Measurements from ENCODE around the gene ID2. TPM values are rescaled to one million over a fixed set of nuclear protein-coding genes. Genes with fewer than 3 reads are reported as not detected.

ID2 gene
- total RNA-seq, 1 experiment from 2014 or later: 2.1 TPM

- ChIA-PET CTCF (interaction anchor here (0.6 kb wide), 1 partner anchor 12 kb away, joined by 3 read pairs; no protein-coding TSS in a partner anchor), POLR2A (interaction anchor here (0.6 to 0.7 kb wide), 4 partner anchors 52 to 648 kb away, joined by 3 to 6 read pairs (median 4); no protein-coding TSS in a partner anchor)
- DNase-seq (ENCODE audit: low read depth, low spot score) (no peak), ATAC-seq (no peak)
- no peak for TF ChIP-seq TCF7L2 (IDR thresholded peaks at IDR 0.05; ENCODE audit: low read depth, low read length)
- no peak for TF ChIP-seq POLR2AphosphoS5 (IDR thresholded peaks at IDR 0.05; ENCODE audit: low read depth, low read length)
- TF ChIP-seq SIN3A (IDR thresholded peaks at IDR 0.05; ENCODE audit: borderline replicate concordance, insufficient read depth, low read depth, low read length): no peak
- no peak for TF ChIP-seq CTCF (IDR thresholded peaks at IDR 0.05)
- TF ChIP-seq REST (IDR thresholded peaks at IDR 0.05; ENCODE audit: insufficient read depth in 1 of 2, low read depth in 2 of 2, low read length in 1 of 2): no peak
- Histone ChIP-seq H3K36me3 (ENCODE audit: control insufficient read depth, insufficient read depth, low read length) (peaks cover 11% of the 10 kb centered on the region; the same call in 1 of the 2 replicates), H3K27me3 (ENCODE audit: control insufficient read depth, insufficient read depth, low read length) (no peaks in the 10 kb centered on the region; the same call in 1 of the 2 replicates), H3K4me1 (ENCODE audit: control insufficient read depth, insufficient read depth, low read length) (peaks cover 35% of the 10 kb centered on the region), H3K27ac (ENCODE audit: low read length) (peak overlapping the region; percentile 89), H3K4me3 (ENCODE audit: low read depth in 2 of 2, low read length in 2 of 2) (peak overlapping the region; percentile 61 to 79), H3K9me3 (ENCODE audit: control insufficient read depth, insufficient read depth, low read depth, low read length) (no peaks in the 10 kb centered on the region)
- intact Hi-C loops (cut with micrococcal nuclease; ENCODE audit: unreplicated experiment) (loop anchor here (5.0 to 10.0 kb wide), 3 partner anchors 526 to 1566 kb away; no protein-coding TSS in a partner anchor), in situ Hi-C loops (cut with HindIII; ENCODE audit: low pct_unique_long_range_greater_than_20kb, low sequenced_read_pairs) (no loop called here)
- BruUV-seq (replicated peaks): no TSS peak
These were observed 765 bp upstream of the ID2 start for GRCh38 chr2:8680822-8681760.

- CTCF ChIA-PET: interaction anchor here (0.7 to 1.0 kb wide), 2 partner anchors 1256 to 1650 kb away, joined by 3 to 5 read pairs; no protein-coding TSS in a partner anchor
- intact Hi-C loops (cut with micrococcal nuclease; ENCODE audit: unreplicated experiment) (loop anchor here (5.0 to 10.0 kb wide), 3 partner anchors 528 to 1568 kb away; no protein-coding TSS in a partner anchor), in situ Hi-C loops (cut with HindIII; ENCODE audit: low pct_unique_long_range_greater_than_20kb, low sequenced_read_pairs) (no loop called here)
- Histone ChIP-seq H3K27me3 (ENCODE audit: control insufficient read depth, insufficient read depth, low read length) (no peaks in the 10 kb centered on the region), H3K4me1 (ENCODE audit: control insufficient read depth, insufficient read depth, low read length) (peaks cover 27% of the 10 kb centered on the region), H3K27ac (ENCODE audit: low read length) (peak overlapping the region; percentile 44), H3K9me3 (ENCODE audit: control insufficient read depth, insufficient read depth, low read depth, low read length) (no peaks in the 10 kb centered on the region), H3K36me3 (ENCODE audit: control insufficient read depth, insufficient read depth, low read length) (peaks cover 11% of the 10 kb centered on the region; the same call in 1 of the 2 replicates), H3K4me3 (ENCODE audit: low read depth in 2 of 2, low read length in 2 of 2) (peak overlapping the region; percentile 71 to 88)
- BruUV-seq (replicated peaks): TSS peak; percentile 91
- DNase-seq (ENCODE audit: low read depth, low spot score) (no peak), ATAC-seq (no peak)
- no peak for TF ChIP-seq POLR2AphosphoS5 (IDR thresholded peaks at IDR 0.05; ENCODE audit: low read depth, low read length)
- no peak for TF ChIP-seq CTCF (IDR thresholded peaks at IDR 0.05)
- TF ChIP-seq REST (IDR thresholded peaks at IDR 0.05; ENCODE audit: insufficient read depth in 1 of 2, low read depth in 2 of 2, low read length in 1 of 2): no peak
- no peak for TF ChIP-seq SIN3A (IDR thresholded peaks at IDR 0.05; ENCODE audit: borderline replicate concordance, insufficient read depth, low read depth, low read length)
- TF ChIP-seq TCF7L2 (IDR thresholded peaks at IDR 0.05; ENCODE audit: low read depth, low read length): no peak
- POLR2A ChIA-PET: interaction anchor here (0.6 to 0.7 kb wide), 2 partner anchors 427 to 564 kb away, joined by 4 to 19 read pairs; no protein-coding TSS in a partner anchor
These were observed 1.1 kb downstream of the ID2 start for GRCh38 chr2:8682719-8683667.
